ENCODE measurements around the gene HRH1.

HRH1 gene

GRCh38 chr3:11287404-11287803 is 133.1 kb downstream of the HRH1 start:
- FAIRE-seq = no peak

DNA sequence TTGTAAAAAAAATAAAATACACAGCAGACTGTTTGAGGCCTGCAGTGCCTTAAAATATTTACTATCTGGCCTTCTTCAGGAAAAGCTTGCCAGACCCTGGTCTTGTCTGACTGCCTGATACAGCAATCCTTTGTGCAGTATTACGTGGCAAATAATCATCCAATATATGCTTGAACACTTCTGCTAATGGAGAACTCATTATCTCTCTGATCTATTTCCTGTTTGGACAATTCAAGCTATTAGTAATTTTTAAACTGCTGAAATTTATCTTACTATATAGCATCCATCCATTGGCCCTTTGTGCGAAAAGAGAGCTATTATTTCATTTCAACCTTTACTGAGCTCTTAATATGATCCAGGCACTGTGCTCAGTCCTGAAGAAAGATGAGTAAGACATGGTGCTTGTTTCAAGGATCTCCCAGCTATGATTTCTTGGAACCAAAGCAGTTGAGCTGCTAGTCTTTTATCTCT is 133.8 kb downstream of the HRH1 start:
- FAIRE-seq = no peak

GRCh38 chr3:11288786-11289637 is 134.7 kb downstream of the HRH1 start:
- no peak for FAIRE-seq

GRCh38 chr3:11289864-11290263 is 135.6 kb downstream of the HRH1 start:
- no peak for FAIRE-seq

GRCh38 chr3:11290743-11291680 is 136.7 kb downstream of the HRH1 start:
- no peak for FAIRE-seq

- FAIRE-seq = peak; percentile 9
Measured at GRCh38 chr3:11291808-11292207, 137.5 kb downstream of the HRH1 start.

GRCh38 chr3:11297126-11297525 is 142.8 kb downstream of the HRH1 start:
- FAIRE-seq = no peak

DNA sequence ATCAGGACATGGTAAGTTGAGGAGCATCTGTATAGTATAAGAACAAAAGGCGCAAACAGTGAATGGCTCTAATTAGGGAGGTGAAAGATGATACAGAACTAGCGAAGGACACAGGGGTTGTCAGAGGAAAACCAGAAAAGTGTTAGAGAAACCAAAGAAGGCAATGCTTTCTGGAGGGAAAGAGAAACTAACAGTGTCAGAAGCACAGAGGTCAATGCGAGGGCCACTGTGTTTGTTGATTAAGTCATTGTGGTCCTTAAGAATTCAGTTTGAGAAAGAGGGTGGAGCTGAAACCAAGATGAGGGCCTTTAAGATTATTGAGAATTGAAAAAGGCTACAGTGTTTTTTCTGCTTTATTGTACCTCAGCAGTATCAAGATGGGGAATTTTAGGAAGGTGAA is 146.7 kb downstream of the HRH1 start:
- FAIRE-seq = no peak

- FAIRE-seq = no peak
Measured at GRCh38 chr3:11302444-11302843, 148.2 kb downstream of the HRH1 start.

DNA sequence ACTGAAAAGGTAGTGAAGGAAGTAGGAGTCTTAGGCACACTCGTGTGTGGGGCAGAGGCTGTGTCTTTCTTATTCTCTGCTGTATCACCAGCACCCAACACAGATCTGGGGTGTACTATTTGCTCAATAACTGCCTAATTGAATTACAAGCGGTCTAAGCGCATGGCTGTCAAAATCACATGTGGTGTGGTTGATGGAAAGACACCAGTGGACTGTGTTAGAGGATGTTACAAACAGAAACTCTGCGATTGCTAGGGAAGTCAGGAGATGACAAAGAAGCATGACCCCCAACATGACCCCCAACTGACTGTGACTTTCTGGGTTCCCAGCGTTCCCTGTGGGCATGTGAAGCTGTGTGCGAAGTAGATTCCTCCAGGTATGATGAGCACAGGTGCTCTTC is 149.9 kb downstream of the HRH1 start:
- FAIRE-seq = no peak

DNA sequence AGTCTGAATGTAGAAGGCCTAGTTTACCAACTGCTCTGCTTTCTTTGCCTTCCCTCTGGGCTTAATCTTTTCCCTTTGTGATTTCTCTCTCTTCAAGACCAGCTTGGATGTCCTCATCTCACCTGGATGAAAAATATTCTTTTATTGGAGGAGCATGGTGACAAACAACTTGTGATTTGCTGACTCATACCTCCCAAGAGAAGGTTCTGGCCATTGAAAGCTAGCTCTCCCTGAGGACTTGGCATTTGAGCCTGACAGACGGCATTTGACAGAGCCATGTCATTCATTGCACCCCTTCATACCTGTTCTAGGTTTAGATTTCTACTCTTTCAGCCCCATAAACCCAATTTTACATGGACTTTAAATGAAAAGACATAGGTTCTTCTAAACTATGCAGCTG is 151.2 kb downstream of the HRH1 start:
- FAIRE-seq = no peak

GRCh38 chr3:11306817-11307589 is 152.7 kb downstream of the HRH1 start:
- FAIRE-seq = no peak

DNA sequence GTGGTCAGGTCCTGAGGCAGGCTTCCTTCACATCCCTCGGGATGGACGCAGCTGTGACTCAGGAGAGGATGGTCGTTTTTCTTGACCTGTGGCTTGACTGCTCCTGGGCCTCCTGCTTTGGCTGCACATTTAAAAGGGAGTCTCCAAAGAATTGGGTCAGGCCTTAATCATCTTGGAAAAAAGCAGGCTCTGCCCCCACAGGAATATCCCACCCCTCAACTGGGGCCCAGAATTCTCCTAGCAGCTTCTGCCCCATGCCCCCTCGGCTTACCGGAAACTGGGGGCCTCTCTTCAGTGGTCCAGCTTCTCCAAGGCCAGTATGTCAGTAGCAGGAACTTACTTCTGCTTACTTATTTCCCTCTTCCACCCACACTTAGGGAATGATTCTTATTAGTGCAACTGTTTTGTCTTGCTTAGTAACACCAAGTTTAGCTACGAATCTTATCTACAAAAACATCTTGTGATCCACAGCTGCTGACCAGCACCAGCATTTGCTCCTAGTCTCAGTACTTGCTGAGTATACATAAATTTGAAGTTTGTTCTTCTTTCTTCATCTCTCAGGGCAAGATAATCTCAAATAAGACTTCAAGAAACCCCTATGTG is 153.6 kb downstream of the HRH1 start:
- FAIRE-seq = no peak

DNA sequence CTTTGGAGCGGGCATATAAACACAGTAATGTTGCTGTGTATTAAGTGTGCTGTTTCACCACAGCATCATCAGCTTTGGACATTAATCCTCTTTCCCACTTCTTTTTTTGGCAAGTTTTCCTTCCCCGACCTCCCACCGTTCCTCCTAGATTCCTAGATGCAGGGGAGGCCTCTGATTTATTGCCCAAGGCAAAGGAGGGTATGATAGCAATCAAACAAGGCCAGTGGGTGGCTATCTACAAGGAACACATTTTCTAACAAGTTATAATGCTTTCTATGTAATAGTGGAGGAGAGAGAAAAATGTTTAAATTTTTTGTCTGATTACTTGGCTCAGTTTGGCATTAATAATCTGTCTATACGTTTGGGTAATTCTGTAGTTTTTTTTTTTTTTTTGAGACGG is 156.0 kb downstream of the HRH1 start:
- FAIRE-seq = no peak

DNA sequence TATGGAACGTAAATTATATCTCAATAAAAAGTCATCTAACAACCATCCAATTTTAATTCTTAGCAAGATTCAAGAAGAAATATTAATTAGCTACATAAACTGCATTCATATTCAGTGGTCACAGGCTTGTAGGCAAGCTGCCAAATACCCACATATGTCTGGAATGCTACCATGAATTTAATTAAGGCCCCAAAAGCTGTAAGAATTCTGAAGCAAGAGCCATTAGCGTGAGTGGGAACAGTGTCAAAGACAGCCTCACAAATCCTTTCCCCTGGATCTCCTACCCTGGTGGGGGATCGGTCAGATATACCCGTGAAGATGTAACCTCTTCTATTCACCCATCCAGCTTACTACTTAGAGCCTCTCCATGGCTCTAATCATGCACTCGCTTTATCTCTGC is 157.9 kb downstream of the HRH1 start:
- FAIRE-seq = no peak

Measured in islet of Langerhans (tissue), 1 donor.